ENCODE measurements around the gene DISC1. TPM values are rescaled to one million over a fixed set of nuclear protein-coding genes. Genes with fewer than 3 reads are reported as not detected.

DISC1 gene
- total and polyA plus RNA-seq, 2 experiments from 2014 or later, result 2.1 to 6.5 TPM

GRCh38 chr1:231923491-231924041 is 297.0 kb downstream of the DISC1 start:
- no peaks in the 10 kb centered on the region for H3K9me3 Mint-ChIP-seq
- TF ChIP-seq ETS1 (IDR thresholded peaks at IDR 0.05) (no peak), NANOG (IDR thresholded peaks at IDR 0.05; ENCODE audit: borderline replicate concordance) (no peak), CTCF (conservative IDR thresholded peaks at IDR 0.05; ENCODE audit: low read depth in 2 of 2) (no peak), STAT1 (IDR thresholded peaks at IDR 0.05; ENCODE audit: unreplicated experiment) (no peak), EZH2phosphoT487 (IDR thresholded peaks at IDR 0.05; ENCODE audit: unreplicated experiment) (no peak), JUNB (IDR thresholded peaks at IDR 0.05; ENCODE audit: unreplicated experiment) (no peak), ZNF331 (CRISPR knock-in tag; IDR thresholded peaks at IDR 0.05; ENCODE audit: low read depth) (no peak), REST (IDR thresholded peaks at IDR 0.05; ENCODE audit: unreplicated experiment) (no peak), CREB1 (CRISPR knock-in tag; IDR thresholded peaks at IDR 0.05; ENCODE audit: low read depth) (no peak), EZH2 (IDR thresholded peaks at IDR 0.05; ENCODE audit: low read depth, unreplicated experiment) (no peak), POLR2AphosphoS5 (IDR thresholded peaks at IDR 0.05; ENCODE audit: low read depth) (no peak), ZNF114 (CRISPR knock-in tag; IDR thresholded peaks at IDR 0.05) (no peak)
- TF ChIP-seq, protein P1, sequence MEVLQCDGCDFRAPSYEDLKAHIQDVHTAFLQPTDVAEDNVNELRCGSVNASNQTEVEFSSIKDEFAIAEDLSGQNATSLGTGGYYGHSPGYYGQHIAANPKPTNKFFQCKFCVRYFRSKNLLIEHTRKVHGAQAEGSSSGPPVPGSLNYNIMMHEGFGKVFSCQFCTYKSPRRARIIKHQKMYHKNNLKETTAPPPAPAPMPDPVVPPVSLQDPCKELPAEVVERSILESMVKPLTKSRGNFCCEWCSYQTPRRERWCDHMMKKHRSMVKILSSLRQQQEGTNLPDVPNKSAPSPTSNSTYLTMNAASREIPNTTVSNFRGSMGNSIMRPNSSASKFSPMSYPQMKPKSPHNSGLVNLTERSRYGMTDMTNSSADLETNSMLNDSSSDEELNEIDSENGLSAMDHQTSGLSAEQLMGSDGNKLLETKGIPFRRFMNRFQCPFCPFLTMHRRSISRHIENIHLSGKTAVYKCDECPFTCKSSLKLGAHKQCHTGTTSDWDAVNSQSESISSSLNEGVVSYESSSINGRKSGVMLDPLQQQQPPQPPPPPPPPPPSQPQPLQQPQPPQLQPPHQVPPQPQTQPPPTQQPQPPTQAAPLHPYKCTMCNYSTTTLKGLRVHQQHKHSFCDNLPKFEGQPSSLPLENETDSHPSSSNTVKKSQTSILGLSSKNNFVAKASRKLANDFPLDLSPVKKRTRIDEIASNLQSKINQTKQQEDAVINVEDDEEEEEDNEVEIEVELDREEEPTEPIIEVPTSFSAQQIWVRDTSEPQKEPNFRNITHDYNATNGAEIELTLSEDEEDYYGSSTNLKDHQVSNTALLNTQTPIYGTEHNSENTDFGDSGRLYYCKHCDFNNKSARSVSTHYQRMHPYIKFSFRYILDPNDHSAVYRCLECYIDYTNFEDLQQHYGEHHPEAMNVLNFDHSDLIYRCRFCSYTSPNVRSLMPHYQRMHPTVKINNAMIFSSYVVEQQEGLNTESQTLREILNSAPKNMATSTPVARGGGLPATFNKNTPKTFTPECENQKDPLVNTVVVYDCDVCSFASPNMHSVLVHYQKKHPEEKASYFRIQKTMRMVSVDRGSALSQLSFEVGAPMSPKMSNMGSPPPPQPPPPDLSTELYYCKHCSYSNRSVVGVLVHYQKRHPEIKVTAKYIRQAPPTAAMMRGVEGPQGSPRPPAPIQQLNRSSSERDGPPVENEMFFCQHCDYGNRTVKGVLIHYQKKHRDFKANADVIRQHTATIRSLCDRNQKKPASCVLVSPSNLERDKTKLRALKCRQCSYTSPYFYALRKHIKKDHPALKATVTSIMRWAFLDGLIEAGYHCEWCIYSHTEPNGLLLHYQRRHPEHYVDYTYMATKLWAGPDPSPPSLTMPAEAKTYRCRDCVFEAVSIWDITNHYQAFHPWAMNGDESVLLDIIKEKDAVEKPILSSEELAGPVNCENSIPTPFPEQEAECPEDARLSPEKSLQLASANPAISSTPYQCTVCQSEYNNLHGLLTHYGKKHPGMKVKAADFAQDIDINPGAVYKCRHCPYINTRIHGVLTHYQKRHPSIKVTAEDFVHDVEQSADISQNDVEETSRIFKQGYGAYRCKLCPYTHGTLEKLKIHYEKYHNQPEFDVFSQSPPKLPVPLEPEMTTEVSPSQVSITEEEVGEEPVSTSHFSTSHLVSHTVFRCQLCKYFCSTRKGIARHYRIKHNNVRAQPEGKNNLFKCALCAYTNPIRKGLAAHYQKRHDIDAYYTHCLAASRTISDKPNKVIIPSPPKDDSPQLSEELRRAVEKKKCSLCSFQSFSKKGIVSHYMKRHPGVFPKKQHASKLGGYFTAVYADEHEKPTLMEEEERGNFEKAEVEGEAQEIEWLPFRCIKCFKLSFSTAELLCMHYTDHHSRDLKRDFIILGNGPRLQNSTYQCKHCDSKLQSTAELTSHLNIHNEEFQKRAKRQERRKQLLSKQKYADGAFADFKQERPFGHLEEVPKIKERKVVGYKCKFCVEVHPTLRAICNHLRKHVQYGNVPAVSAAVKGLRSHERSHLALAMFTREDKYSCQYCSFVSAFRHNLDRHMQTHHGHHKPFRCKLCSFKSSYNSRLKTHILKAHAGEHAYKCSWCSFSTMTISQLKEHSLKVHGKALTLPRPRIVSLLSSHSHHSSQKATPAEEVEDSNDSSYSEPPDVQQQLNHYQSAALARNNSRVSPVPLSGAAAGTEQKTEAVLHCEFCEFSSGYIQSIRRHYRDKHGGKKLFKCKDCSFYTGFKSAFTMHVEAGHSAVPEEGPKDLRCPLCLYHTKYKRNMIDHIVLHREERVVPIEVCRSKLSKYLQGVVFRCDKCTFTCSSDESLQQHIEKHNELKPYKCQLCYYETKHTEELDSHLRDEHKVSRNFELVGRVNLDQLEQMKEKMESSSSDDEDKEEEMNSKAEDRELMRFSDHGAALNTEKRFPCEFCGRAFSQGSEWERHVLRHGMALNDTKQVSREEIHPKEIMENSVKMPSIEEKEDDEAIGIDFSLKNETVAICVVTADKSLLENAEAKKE (CRISPR knock-in tag; IDR thresholded peaks at IDR 0.05), result no peak
- peaks cover 18% of the 10 kb centered on the region for H3K4me1 Mint-ChIP-seq
- H3K27me3 Mint-ChIP-seq (ENCODE audit: insufficient read depth, low read depth, poor library complexity), result peaks cover 6% of the 10 kb centered on the region
- no peak overlapping the region for H3K4me3 Mint-ChIP-seq
- Histone ChIP-seq H3K9me2 (ENCODE audit: insufficient read depth) (no peaks in the 10 kb centered on the region), H3K27ac (ENCODE audit: low read depth) (no peak overlapping the region), H3K27me3 (ENCODE audit: insufficient read depth) (no peaks in the 10 kb centered on the region), H3K36me3 (ENCODE audit: insufficient read depth) (no peaks in the 10 kb centered on the region), H3K4me1 (ENCODE audit: insufficient read depth) (no peaks in the 10 kb centered on the region), H3F3A (replicated peaks; ENCODE audit: low read depth) (no peaks in the 10 kb centered on the region), H2AFZ (no peak overlapping the region), H4K20me1 (replicated peaks; ENCODE audit: insufficient read depth) (0 out of 2 replicates have a peak, but pooled peaks cover 3% of the 10 kb centered on the region), H3K4me2 (no peak overlapping the region), H3K79me2 (replicated peaks; ENCODE audit: insufficient read depth) (no peaks in the 10 kb centered on the region), H3K4me3 (no peak overlapping the region)
- DNase-seq (ENCODE audit: low spot score) (no peak), ATAC-seq (no peak)
- H3K27ac Mint-ChIP-seq, result no peak overlapping the region
- H3K36me3 Mint-ChIP-seq (ENCODE audit: low read depth), result no peaks in the 10 kb centered on the region
